Hepatocyte (in vitro differentiated cells): ENCODE data around the gene GRK2. TPM values are rescaled to one million over a fixed set of nuclear protein-coding genes. Genes with fewer than 3 reads are reported as not detected.

Source experiments
- DNase-seq: peaks from one replicate; pipeline ENCODE4 v3.0.0-alpha.2; 2016; ENCODE audit warnings: low spot score
- H2AFZ ChIP-seq: fragments of 200-600 bp; sonication (generic); 2 replicates; pipeline ENCODE4 v1.6.0; 2016; ENCODE audit warnings: antibody characterized with exemption, mild to moderate bottlenecking
- H3K27ac ChIP-seq: fragments of 200-600 bp; sonication (generic); 2 replicates; pipeline ENCODE4 v1.5.1; 2016; ENCODE audit warnings: mild to moderate bottlenecking
- H3K27me3 ChIP-seq: fragments of 200-600 bp; sonication (generic); 2 replicates; pipeline ENCODE4 v1.6.1; 2016
- H3K36me3 ChIP-seq: fragments of 200-600 bp; sonication (generic); replicated peaks from 2 replicates; pipeline ENCODE4 v1.5.1; 2016; ENCODE audit warnings: low read depth; ENCODE audit not compliant: insufficient read depth
- H3K4me1 ChIP-seq: fragments of 200-600 bp; sonication (generic); 2 replicates; pipeline ENCODE4 v1.5.1; 2016; ENCODE audit warnings: mild to moderate bottlenecking, moderate library complexity; ENCODE audit not compliant: insufficient read depth
- H3K4me2 ChIP-seq: fragments of 200-600 bp; sonication (generic); 2 replicates; pipeline ENCODE4 v1.6.0; 2016
- H3K4me3 ChIP-seq: fragments of 200-600 bp; sonication (generic); 2 replicates; pipeline ENCODE4 v1.5.1; 2016; ENCODE audit warnings: mild to moderate bottlenecking
- H3K79me2 ChIP-seq: fragments of 200-600 bp; sonication (generic); 2 replicates; pipeline ENCODE4 v1.6.0; 2017; ENCODE audit warnings: mild to moderate bottlenecking
- H3K9me2 ChIP-seq: fragments of 200-600 bp; sonication (generic); replicated peaks from 2 replicates; pipeline ENCODE4 v1.6.0; 2017; ENCODE audit warnings: mild to moderate bottlenecking; ENCODE audit not compliant: insufficient read depth
- H3K9me3 ChIP-seq: fragments of 200-600 bp; sonication (generic); 2 replicates; pipeline ENCODE4 v1.5.1; 2016; ENCODE audit warnings: low read depth, mild to moderate bottlenecking
- H4K20me1 ChIP-seq: fragments of 200-600 bp; sonication (generic); 2 replicates; pipeline ENCODE4 v1.6.0; 2016; ENCODE audit warnings: mild to moderate bottlenecking; ENCODE audit not compliant: insufficient read depth, poor library complexity, severe bottlenecking
- CTCF ChIP-seq: fragments of 200-600 bp; sonication (generic); IDR thresholded peaks from 2 replicates; pipeline ENCODE4 v1.5.1; 2016; ENCODE audit warnings: antibody characterized with exemption, mild to moderate bottlenecking; ENCODE audit not compliant: poor library complexity
- EZH2 ChIP-seq: fragments of 200-600 bp; sonication (generic); IDR thresholded peaks from 2 replicates; pipeline ENCODE4 v1.6.1; 2016; ENCODE audit warnings: antibody characterized with exemption, mild to moderate bottlenecking, borderline replicate concordance
- EZH2phosphoT487 ChIP-seq: fragments of 200-600 bp; sonication (generic); IDR thresholded peaks from one replicate; pipeline ENCODE4 v1.6.1; 2018; ENCODE audit warnings: antibody characterized with exemption, mild to moderate bottlenecking, low read depth, moderate library complexity; ENCODE audit not compliant: unreplicated experiment, severe bottlenecking
- WGBS: methylation state at CpG from one replicate; pipeline ENCODE4 v1.1.6; 2016; ENCODE audit warnings: low lambda C conversion rate; ENCODE audit errors: missing lambda C conversion rate; 5-methylcytosine and 5-hydroxymethylcytosine counted together
- polyA plus RNA-seq: library from polyadenylated mRNA; unstranded; fragments of >200 nt; fragmentation: Nextera tagmentation; extraction: Ambion mirVana; gene quantifications from 2 replicates; pipeline ENCODE4 v1.2.1, GENCODE V29; 2016
- total RNA-seq: library from RNA; depleted of rRNA; stranded (reverse); fragments of >200 nt; gene quantifications from 2 replicates; pipeline ENCODE4 v1.2.3, GENCODE V29; 2014

Gene GRK2
- total and polyA plus RNA-seq, 2 experiments from 2014 or later: 41.4 to 59.6 TPM

GRCh38 chr11:67309166-67309565, 42.9 kb downstream of the GRK2 start:
- Histone ChIP-seq H3K4me3 (no peak overlapping the region), H3K4me1 (peaks cover 8% of the 10 kb centered on the region), H3K79me2 (peaks cover 7% of the 10 kb centered on the region), H3K36me3 (no peaks in the 10 kb centered on the region), H3K4me2 (no peak overlapping the region), H3K27ac (no peak overlapping the region), H3K9me3 (no peaks in the 10 kb centered on the region), H4K20me1 (no peaks in the 10 kb centered on the region), H2AFZ (no peak overlapping the region), H3K27me3 (no peaks in the 10 kb centered on the region), H3K9me2 (no peaks in the 10 kb centered on the region)
- no peak for DNase-seq
- TF ChIP-seq CTCF (no peak), EZH2phosphoT487 (no peak), EZH2 (no peak)
- 99% methylated on average over 11 of the region's 11 CpGs for WGBS

GRCh38 chr11:67309661-67310061, 43.4 kb downstream of the GRK2 start:
- no peaks in the 10 kb centered on the region for H3K36me3 ChIP-seq

DNA sequence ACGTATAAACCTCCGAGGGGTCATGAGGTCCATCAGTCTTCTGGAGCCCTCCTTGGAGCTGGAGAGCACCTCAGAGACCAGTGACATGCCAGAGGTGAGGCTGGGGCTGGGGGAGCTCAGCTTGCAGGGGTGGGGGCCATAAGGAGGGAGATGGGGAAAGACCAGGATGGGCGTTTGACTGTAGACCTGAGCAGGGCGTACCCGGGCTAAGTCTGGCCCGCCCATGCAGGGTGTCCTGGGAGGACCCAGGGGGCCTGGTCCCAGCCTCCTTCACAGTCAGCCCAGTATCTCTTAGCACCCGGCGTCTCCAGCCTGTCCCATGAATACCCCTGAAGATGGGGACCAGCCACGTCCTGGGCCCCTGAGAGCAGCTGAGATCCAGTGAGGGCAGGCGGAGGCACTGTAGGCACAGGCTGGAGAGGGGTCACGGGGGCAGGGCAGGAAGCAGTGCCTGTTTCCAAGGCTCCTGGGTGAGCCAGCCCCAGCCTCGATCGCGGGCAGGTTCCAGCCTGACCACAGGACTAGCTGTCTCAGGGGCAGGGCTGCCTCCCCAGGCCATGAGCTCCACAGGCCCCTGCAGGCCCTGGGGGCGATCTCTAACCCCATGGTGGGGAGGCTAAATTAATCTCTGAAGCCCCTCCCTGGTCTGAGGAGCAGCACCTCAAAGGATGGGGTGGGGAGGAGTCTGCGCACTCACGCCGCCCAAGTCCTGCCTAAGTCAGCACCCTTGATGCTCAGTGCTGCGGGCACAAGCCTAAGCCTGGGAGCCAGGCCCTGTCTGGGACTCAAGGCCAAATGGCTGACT, 44.2 kb downstream of the GRK2 start:
- 94% methylated on average over 16 of the region's 19 CpGs for WGBS
- no peaks in the 10 kb centered on the region for H3K9me3 ChIP-seq
- TF ChIP-seq CTCF: no peak
- no peak for TF ChIP-seq EZH2phosphoT487
- no peak for TF ChIP-seq EZH2

More at GRCh38 chr11:67309661-67310061, 43.4 kb downstream of the GRK2 start:
- peaks cover 3% of the 10 kb centered on the region for H3K79me2 ChIP-seq
- H3K9me2 ChIP-seq: no peaks in the 10 kb centered on the region
- H3K27me3 ChIP-seq: no peaks in the 10 kb centered on the region
- H3K4me3 ChIP-seq: no peak overlapping the region
- no peak overlapping the region for H2AFZ ChIP-seq
- TF ChIP-seq EZH2 (no peak), CTCF (no peak), EZH2phosphoT487 (no peak)
- no peak overlapping the region for H3K4me2 ChIP-seq
- no peaks in the 10 kb centered on the region for H4K20me1 ChIP-seq
- no peak for DNase-seq
- 99% methylated on average over 14 of the region's 14 CpGs for WGBS
- H3K9me3 ChIP-seq: no peaks in the 10 kb centered on the region
- peaks cover 3% of the 10 kb centered on the region for H3K4me1 ChIP-seq
- H3K27ac ChIP-seq: no peak overlapping the region

More for the DNA sequence above, 44.2 kb downstream of the GRK2 start:
- Histone ChIP-seq H3K27ac (no peak overlapping the region), H3K4me2 (no peak overlapping the region), H3K4me3 (no peak overlapping the region), H3K79me2 (no peaks in the 10 kb centered on the region), H2AFZ (no peak overlapping the region), H3K27me3 (no peaks in the 10 kb centered on the region), H3K4me1 (no peaks in the 10 kb centered on the region), H4K20me1 (no peaks in the 10 kb centered on the region), H3K36me3 (no peaks in the 10 kb centered on the region), H3K9me2 (no peaks in the 10 kb centered on the region)
- no peak for DNase-seq
